LNCaP clone FGC (cell line): Measurements from ENCODE around the gene ADGRA1.

Experiments
- DNase-seq: peaks from one replicate; pipeline ENCODE4 v3.0.0-alpha.2; 2011; ENCODE audit warnings: low read depth
- H3K4me3 ChIP-seq: 2 replicates; pipeline ENCODE4 v1.5.1; 2011; ENCODE audit warnings: mild to moderate bottlenecking, low read depth, low read length, control low read depth
- CTCF ChIP-seq: IDR thresholded peaks from 2 replicates; pipeline ENCODE4 v1.5.1; 2012; ENCODE audit warnings: mild to moderate bottlenecking; ENCODE audit not compliant: control insufficient read depth, insufficient read depth; ENCODE audit errors: extremely low read depth

The ADGRA1 gene

GRCh38 chr10:133087679-133088178 is at the start of gene ADGRA1:
Gene ADGRA1 (plus strand): TSS chr10:133087924. CDS start chr10:133088910, 986 bp downstream.
- H3K4me3 ChIP-seq: no peak within 1 kb of the TSS
- no peak for TF ChIP-seq CTCF
- no peak for DNase-seq

- no peak overlapping the region for H3K4me3 ChIP-seq
- no peak for TF ChIP-seq CTCF
- no peak for DNase-seq
Measured at GRCh38 chr10:133038036-133038823, 49.5 kb upstream of the ADGRA1 start.

GRCh38 chr10:133039107-133039802 is 48.5 kb upstream of the ADGRA1 start:
- no peak for DNase-seq
- no peak for TF ChIP-seq CTCF
- no peak overlapping the region for H3K4me3 ChIP-seq

- TF ChIP-seq CTCF: no peak
- no peak for DNase-seq
Measured at GRCh38 chr10:133039803-133040165, 47.9 kb upstream of the ADGRA1 start.

GRCh38 chr10:133040198-133040597 is 47.5 kb upstream of the ADGRA1 start:
- DNase-seq: peak; percentile 62
- no peak overlapping the region for H3K4me3 ChIP-seq
- TF ChIP-seq CTCF: 0 out of 2 replicates have a peak, but pooled peaks have one; percentile 20

More at GRCh38 chr10:133039803-133040165, 47.9 kb upstream of the ADGRA1 start:
- H3K4me3 ChIP-seq: no peak overlapping the region

- no peak for DNase-seq
- no peak for TF ChIP-seq CTCF
- no peak overlapping the region for H3K4me3 ChIP-seq
Measured at GRCh38 chr10:133041101-133041500, 46.6 kb upstream of the ADGRA1 start.
